Non-pigmented ciliary epithelial cell (primary cell): ENCODE measurements around the gene IRF1.

Experiments used
- DNase-seq: peaks from one replicate; pipeline ENCODE4 v3.0.0-alpha.2; 2010; ENCODE audit warnings: low read depth

Gene IRF1

DNA sequence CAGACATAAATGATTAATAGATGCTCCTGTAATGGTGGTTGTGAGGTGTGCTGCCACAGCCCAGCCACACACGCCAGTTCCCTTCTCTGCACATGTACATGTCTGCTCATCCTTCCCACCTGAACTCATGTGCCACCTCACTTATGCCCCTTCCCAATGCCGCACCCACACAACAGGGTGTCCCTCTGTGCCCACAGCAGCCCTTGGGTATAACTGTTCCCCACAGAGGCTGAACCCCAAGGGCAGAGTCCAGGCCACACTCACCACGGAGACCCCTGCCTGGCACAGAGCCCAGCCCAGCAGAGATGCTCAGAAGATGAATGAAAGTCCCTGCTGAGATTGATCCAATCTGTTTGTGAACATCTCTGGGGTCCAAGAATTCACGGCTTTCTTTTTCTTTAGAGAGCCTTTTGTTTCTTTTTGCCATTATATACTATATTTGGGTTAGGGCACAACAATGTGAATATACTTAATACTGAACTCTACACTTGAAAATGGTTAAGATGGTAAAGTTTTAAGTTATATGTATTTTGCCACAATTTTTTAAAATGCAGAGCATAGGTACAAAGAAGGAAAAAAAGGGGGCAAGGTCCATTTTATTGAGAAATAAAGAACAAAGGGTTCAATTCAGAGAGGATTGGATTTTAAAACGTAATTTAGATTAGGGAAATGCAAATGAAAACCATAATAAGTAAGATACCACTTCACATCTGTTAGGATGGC lies 29.6 kb downstream of the IRF1 start:
- no peak for DNase-seq

DNA sequence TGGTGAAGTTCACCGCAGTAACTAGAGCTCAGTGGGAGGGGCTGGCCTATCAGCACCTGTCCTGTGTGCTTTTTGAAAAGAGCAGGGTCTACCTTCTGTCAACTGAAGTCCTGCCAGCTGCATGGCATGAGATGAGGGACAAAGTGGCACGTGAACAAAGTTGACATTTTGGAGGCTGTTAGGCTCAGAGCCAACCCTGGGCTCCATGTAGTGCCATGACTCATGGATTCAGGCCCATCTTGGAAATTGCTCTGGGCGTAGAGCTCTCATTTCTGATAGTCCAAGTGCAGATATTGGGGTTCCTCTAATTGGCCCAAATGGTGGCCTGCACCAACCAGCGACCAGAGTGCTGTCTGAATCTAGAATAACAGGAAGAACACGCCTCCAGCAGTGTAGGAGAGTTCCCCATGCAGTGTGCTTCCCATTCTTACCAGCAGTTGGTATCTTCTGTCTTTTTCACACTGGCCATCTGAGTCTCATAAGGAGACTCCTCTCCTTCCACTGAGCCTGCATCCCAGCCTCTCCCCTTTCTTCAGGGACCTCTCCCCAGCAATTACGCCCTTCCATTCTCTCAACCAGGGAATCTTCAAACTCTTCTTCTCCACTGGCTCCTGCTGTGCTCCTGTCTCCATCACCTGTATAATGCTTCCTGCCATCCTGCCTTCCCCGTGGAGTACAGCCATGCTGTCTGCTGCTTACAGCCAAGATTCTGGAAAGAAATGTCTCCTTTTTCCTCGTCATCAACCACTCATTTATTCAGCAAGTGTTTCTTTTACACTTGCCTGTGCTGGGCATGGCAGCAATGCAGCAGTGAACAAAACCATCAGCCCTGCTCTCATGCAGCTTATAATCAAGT lies 30.4 kb downstream of the IRF1 start:
- DNase-seq = no peak

DNA sequence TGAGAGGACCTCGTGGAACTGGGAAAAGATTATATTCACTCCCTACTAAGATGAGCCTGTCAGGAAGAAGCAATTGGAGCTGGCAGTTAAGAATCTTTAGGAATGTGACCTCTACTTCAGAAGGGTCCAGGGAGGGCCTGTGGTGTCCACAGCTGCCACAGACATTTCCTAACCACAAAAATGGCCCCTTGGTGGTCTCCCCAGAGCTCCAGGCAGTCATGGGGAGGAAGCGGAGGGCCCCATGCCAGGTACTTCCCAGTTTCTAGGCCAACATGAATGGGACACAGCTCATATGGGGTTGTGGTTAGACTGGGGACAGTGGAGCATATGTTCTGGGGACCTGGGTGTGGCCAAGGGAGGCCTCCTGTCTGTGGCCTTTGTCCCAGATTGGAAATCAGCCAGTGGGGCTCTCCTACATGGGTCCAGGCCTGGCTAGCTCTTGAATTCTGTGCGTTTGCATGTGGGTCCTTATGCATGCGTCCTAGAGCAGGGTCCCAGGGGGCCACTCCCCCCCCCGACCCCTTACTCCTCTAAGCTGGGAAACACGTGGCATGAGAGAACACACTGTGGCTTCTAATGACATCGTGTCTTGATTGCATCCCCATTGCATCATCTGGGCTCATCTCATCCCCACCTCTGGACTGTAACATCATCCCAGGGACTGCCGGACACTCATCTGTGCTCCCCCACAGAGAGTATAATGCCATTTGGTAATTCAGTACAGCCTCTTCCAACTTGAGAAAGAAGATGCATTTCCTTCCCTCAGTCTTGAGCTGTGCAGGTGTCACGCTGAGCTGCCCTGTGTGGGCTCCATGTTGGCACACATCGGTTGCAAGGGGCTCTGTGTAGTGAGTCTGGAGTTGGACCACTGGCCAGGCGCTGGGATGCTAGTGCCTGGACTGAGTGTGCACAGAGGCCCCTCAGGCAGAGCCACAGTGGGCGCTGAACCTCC lies 31.3 kb downstream of the IRF1 start:
- no peak for DNase-seq

DNA sequence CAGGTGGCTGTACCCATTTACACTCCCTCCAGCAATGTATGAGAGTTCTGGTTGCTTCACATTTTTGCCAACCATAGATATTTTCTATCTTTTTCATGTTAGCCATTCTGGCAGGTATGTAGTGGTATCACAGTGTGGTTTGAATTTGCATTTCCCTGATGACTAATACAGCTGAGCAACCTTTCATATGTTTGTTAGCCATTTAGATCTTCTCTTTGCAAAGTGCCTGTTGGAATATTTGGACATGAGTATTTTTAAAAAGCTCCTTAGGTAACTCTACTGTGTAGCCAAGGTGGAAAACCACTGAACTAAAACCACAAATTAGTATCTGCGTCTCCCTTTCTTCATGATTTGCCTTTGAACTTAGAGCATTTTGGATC lies 31.9 kb downstream of the IRF1 start:
- no peak for DNase-seq

DNA sequence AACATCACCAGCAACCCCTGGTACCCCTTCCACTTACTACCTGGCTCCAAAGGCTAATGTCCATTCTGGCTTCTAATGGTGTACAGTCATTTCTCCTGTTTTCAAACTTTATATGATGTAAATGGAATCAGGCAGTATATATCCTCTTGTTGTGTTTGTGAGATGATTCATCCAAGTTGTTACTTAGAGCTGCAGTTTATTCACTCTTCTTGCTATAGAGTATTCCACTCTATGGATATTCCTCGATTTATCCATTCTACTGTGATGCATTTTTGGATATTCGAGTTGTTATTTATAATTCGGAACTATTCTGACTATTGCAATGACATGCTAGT lies 32.4 kb downstream of the IRF1 start:
- no peak for DNase-seq

DNA sequence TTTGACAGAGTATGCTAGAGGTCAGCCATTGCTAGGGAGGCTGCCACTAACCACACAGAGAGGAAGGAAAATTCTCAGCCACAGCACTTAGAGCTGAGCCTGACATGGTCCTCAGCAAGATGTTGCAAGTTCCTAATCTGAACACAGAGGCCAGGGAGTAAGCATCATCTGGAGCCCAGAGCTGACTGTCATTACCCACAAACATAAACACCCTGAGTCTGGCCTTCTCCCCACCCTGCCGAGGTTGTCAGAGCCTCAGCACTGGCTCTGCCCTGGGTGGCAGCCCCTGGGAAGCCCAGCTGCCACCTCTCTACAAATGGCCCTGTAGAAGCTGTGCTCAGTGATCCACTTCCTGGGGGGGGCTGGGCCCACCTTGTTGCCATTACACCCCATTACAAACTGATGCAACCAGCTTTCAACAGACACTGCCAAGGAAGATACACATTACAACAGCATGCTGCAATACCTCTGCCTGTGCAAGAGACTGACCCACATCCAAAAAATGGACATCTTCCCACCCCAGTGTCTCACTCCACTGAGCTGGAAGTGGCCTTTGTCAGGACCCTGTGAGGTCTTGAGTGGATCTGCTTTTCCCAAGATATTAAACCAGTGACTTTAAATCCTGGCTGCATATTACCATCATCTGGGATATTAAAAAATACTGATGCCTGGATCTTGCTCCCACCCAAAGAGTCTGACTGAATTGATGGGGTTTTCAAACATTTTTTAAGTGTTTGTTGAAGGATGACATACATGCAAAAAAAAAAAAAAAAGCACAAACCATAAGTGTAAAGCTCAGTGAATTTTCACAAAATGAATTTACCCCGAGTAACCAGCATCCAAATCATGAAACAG lies 33.0 kb downstream of the IRF1 start:
- no peak for DNase-seq

GRCh38 chr5:132456987-132457361 lies 33.6 kb downstream of the IRF1 start:
- no peak for DNase-seq

DNA sequence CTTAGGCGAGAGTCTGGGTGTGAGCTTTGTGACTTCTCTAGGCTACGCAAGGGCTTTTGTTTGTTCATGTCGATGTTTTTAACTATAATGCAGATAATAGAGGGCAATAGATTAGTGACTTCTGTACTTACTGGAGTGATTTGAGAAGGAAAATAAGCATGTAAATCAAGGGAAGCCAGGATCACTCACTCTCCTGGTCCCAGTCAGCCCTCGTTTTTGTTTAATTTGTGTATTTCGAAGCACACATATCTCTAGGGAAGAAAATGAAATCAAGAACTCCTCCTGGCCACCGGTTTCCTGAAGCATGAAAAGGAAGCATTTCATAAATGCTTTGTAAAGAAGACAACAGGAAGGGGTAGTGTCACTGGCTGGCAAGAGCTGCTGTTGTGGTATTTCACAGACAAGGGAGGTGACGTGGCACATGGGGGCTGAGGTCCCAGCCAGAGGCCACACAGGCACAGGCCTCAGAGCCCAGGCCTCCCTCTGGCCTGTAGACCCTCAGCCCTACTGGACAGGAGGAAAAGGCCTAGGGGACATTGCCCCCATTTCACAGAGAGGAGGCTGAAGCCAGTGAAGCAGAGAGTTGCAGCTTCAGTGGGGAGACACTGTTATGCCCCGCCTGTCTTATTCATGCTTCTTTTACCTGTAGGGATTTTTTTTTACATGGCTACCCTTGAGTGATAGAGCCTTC lies 34.1 kb downstream of the IRF1 start:
- DNase-seq = no peak

- DNase-seq = no peak
These were observed 34.9 kb downstream of the IRF1 start for GRCh38 chr5:132455614-132456115.

DNA sequence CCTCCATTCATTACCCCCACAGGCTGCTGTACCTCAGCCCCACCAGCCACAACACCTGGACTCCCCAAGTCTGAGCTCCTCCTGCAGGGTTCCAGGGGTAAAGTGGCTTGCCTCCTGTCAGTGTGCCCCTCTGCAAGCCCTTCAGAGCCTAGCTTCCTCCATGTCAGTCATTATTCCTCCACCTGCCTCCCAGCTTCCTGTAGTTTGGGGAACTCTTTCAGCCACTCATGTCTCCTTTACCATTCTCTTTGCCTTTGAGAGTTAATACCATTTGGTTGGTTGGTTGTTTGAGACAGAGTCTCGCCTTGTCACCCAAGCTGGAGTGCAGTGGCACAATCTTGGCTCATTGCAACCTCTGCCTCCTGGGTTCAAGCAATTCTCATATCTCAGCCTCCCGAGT lies 36.2 kb downstream of the IRF1 start:
- no peak for DNase-seq

DNA sequence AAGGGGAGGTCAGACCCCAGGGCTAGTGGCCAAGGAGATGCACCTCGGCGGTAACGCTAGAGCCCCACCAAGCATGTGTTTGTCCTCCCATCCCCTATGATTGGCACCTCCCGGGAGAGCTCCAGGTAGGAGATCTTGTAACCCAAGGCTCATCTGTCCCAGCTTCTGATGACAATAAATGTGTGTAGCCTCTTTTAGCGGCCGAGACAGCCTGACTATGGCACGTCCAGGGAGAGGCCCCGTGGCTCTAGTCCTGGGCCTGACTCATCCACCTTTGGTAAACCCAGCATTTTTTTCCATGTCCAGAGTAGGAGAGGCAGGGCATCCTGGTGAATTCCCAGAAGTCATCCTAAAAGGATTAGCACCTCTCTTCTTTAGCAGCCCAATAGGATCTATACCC lies 39.2 kb downstream of the IRF1 start:
- no peak for DNase-seq

GRCh38 chr5:132449060-132449459 lies 41.5 kb downstream of the IRF1 start:
- DNase-seq = no peak

DNA sequence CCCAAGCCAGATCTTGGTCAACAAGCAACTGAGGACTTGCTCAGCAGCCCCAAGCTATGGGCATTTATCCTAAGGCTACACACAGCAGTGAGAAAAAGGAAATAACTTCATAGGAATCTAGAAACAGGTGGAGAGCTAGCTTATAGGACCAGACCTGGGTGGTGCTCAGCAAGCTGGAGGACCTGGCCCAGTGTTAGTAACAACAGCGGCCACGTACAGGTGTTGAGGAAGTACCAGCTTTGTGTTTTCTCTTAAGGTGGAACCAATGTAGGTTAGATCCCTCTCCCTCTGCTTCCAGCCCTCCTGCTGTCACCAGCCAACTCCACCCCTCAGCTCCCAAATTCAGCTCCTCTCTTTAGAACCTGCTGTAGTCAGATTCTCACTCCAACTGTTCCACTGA lies 43.4 kb downstream of the IRF1 start:
- DNase-seq = no peak

DNA sequence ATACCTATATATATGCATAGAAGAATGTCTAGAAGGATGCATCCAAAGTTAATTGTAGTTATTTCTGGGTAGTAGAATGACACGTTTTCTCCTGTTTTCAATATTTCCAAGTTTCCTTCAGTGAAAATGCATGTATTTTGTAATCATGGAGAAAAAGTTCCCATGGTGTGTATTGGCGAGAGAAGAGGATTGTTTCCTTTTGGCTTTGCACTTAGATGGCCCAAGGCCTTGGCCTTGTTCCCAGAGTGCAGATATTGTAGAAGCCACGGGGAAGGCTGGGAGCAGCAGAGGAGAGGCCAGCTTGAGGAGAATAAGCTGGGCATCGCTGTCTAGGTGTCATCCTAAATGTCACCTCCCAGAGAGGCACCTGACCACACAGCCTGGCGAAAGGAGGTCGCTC lies 44.0 kb downstream of the IRF1 start:
- no peak for DNase-seq

- no peak for DNase-seq
These were observed 44.6 kb downstream of the IRF1 start for GRCh38 chr5:132445930-132446329.

- DNase-seq = no peak
These were observed 45.0 kb downstream of the IRF1 start for GRCh38 chr5:132445640-132445923.

GRCh38 chr5:132444841-132445639 lies 45.5 kb downstream of the IRF1 start:
- no peak for DNase-seq

DNA sequence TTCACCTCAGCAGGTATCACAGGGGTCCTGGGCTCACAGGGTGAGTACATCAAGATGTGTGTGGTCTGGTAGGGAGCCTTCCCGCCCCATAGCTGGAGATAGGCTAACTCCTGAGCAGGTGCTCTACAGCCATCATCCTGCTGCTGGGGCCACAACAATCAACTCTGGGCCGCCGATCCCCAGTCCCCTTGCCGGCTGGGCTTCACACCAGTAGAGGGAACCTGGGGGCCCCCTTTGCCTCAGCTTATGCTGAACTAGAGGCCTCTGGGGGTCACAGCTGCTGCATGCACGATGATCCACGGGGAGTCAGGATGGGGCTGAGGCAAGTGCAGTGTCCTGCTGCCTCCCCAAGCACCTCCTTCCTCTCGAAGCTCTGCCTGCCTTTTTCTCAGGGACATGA lies 46.5 kb downstream of the IRF1 start:
- DNase-seq = no peak

DNA sequence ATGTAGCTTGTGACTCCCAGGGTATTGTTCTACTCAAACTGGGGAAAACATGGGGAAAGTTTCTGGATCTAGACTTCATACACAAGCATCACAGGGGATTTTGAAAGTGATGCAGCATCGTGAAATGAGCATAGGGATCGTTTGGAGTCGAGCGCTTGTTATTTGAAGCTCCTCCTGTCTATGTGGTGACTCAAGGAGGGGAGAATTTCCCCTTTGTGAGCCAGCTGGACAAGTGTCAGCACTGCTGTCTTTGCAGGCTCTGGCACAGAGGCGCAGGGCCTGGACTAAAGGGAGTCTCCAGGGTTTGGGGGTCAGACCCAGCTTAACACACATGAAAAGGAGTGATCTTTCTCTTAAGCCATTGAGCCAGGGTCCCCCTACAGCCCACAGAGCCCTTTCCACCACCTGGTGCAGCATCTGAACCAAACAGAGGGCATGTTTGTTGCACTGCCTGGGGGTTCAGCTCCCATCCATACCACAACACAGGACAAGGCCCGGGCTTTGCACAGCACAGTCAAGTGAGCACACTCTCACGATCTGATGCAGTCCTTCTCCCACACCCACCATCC lies 51.0 kb downstream of the IRF1 start:
- DNase-seq = no peak

- DNase-seq = no peak
These were observed 51.7 kb downstream of the IRF1 start for GRCh38 chr5:132438917-132439316.
